Large intestine (tissue), 12 donors: ENCODE results near the gene SMPD4. TPM values are rescaled to one million over a fixed set of nuclear protein-coding genes. Genes with fewer than 3 reads are reported as not detected.
"Not testable (repeated sequence)": the region's sequence is repeated elsewhere in the genome, so short reads cannot be mapped to it uniquely, and the experiment has no call there.

ENCODE experiments used
- DNase-seq, 2 donors: peaks; one replicate each; pipeline versions ENCODE4 v3.0.0 to v3.0.0-alpha.2; 2013
- H3K27ac ChIP-seq: one replicate; pipeline ENCODE4 v1.5.1; 2013; ENCODE audit warnings: low read length
- H3K27me3 ChIP-seq: 2 replicates; pipeline ENCODE4 v1.6.1; 2013; ENCODE audit warnings: low read length; ENCODE audit not compliant: control insufficient read depth, insufficient read depth
- H3K36me3 ChIP-seq: 2 replicates; pipeline ENCODE4 v1.6.1; 2013; ENCODE audit warnings: low read length; ENCODE audit not compliant: control insufficient read depth, insufficient read depth
- H3K4me1 ChIP-seq: one replicate; pipeline ENCODE4 v1.6.1; 2013; ENCODE audit warnings: low read length; ENCODE audit not compliant: control insufficient read depth, insufficient read depth
- H3K4me3 ChIP-seq: one replicate; pipeline ENCODE4 v1.5.1; 2013; ENCODE audit warnings: low read length
- H3K9me3 ChIP-seq: one replicate; pipeline ENCODE4 v1.6.1; 2013; ENCODE audit warnings: mild to moderate bottlenecking, low read depth, low read length, moderate library complexity; ENCODE audit not compliant: control insufficient read depth
- WGBS: methylation state at CpG from one replicate; pipeline ENCODE4 v1.1.5; 2013; ENCODE audit warnings: low lambda C conversion rate; ENCODE audit not compliant: insufficient coverage; 5-methylcytosine and 5-hydroxymethylcytosine counted together
- long read RNA-seq, 11 donors: transcript quantifications; one replicate each; lab custom pipeline, GENCODE V29; 2026
- polyA plus RNA-seq: library from polyadenylated mRNA; unstranded; fragments of 120-200 nt; gene quantifications from one replicate; pipeline ENCODE4 v1.2.1, GENCODE V29; 2013

Gene SMPD4
- polyA plus RNA-seq: 50.1 TPM
- long read RNA-seq, donor 1, partial matches to known transcripts: 0 of 1 reads
- long read RNA-seq, donor 1, other reads (novel, unspliced or antisense): 0 of 1 reads
- long read RNA-seq, donor 2, full-length matches to known transcripts: 4 of 799 reads
- long read RNA-seq, donor 2, partial matches to known transcripts: 755 of 799 reads
- long read RNA-seq, donor 2, other reads (novel, unspliced or antisense): 40 of 799 reads
- long read RNA-seq, donor 3: 0 reads
- long read RNA-seq, donor 4: 0 reads
- long read RNA-seq, donor 5, full-length matches to known transcripts: 4 of 4 reads
- long read RNA-seq, donor 5, partial matches to known transcripts: 0 of 4 reads
- long read RNA-seq, donor 5, other reads (novel, unspliced or antisense): 0 of 4 reads
- long read RNA-seq, donor 6, full-length matches to known transcripts: 5 of 11 reads
- long read RNA-seq, donor 6, partial matches to known transcripts: 6 of 11 reads
- long read RNA-seq, donor 6, other reads (novel, unspliced or antisense): 0 of 11 reads
- long read RNA-seq, donor 7, full-length matches to known transcripts: 2 of 2 reads
- long read RNA-seq, donor 7, partial matches to known transcripts: 0 of 2 reads
- long read RNA-seq, donor 7, other reads (novel, unspliced or antisense): 0 of 2 reads
- long read RNA-seq, donor 8, partial matches to known transcripts: 657 of 699 reads
- long read RNA-seq, donor 8, other reads (novel, unspliced or antisense): 41 of 699 reads
- long read RNA-seq, donor 9, full-length matches to known transcripts: 1 of 1 reads
- long read RNA-seq, donor 9, partial matches to known transcripts: 0 of 1 reads
- long read RNA-seq, donor 9, other reads (novel, unspliced or antisense): 0 of 1 reads
- long read RNA-seq, donor 10, full-length matches to known transcripts: 4 of 497 reads
- long read RNA-seq, donor 10, partial matches to known transcripts: 35 of 497 reads
- long read RNA-seq, donor 10, other reads (novel, unspliced or antisense): 458 of 497 reads
- long read RNA-seq, donor 11, partial matches to known transcripts: 361 of 378 reads
- long read RNA-seq, donor 11, other reads (novel, unspliced or antisense): 16 of 378 reads

- H3K4me3 ChIP-seq: peak within 1 kb of the TSS; percentile 86
- peaks cover 20% of the 10 kb centered on the region for H3K4me1 ChIP-seq
- H3K9me3 ChIP-seq: no peaks in the 10 kb centered on the region
- H3K27me3 ChIP-seq: no peaks in the 10 kb centered on the region
- H3K36me3 ChIP-seq: peaks cover 4% of the 10 kb centered on the region
- no CpG with 5 or more reads among the region's 55 CpGs for WGBS
- DNase-seq: peak; percentile 97
- peak within 1 kb of the TSS; percentile 88 for H3K27ac ChIP-seq
Observed at GRCh38 chr2:130181325-130181879, at the start of gene SMPD4. Gene SMPD4 (minus strand): TSS chr2:130181602. CDS start chr2:130176592, 5,010 bp downstream.

- H3K36me3 ChIP-seq, H3K27ac ChIP-seq, DNase-seq, H3K27me3 ChIP-seq, H3K4me3 ChIP-seq, H3K4me1 ChIP-seq: not testable (repeated sequence)
- no CpG with 5 or more reads among the region's 15 CpGs for WGBS
- H3K9me3 ChIP-seq: peaks cover 32% of the 10 kb centered on the region
Observed at GRCh38 chr2:130230907-130231306, 49.5 kb upstream of the SMPD4 start.

- H3K9me3 ChIP-seq: peaks cover 32% of the 10 kb centered on the region
- H3K27ac ChIP-seq, H3K27me3 ChIP-seq, H3K4me3 ChIP-seq, DNase-seq, H3K36me3 ChIP-seq, H3K4me1 ChIP-seq: not testable (repeated sequence)
- no CpG with 5 or more reads among the region's 18 CpGs for WGBS
Observed at GRCh38 chr2:130230376-130230775, 49.0 kb upstream of the SMPD4 start.

GRCh38 chr2:130229161-130229510 lies 47.7 kb upstream of the SMPD4 start:
- H3K36me3 ChIP-seq, H3K27ac ChIP-seq, H3K27me3 ChIP-seq, H3K4me1 ChIP-seq: not testable (repeated sequence)
- Histone ChIP-seq H3K4me3 (peak overlapping the region; percentile 13), H3K9me3 (peaks cover 32% of the 10 kb centered on the region)
- peak in 1 of 2 donors; percentile 25 for DNase-seq
- no CpG with 5 or more reads among the region's 48 CpGs for WGBS

GRCh38 chr2:130228467-130229160 lies 47.2 kb upstream of the SMPD4 start:
- no CpG with 5 or more reads among the region's 69 CpGs for WGBS
- H3K36me3 ChIP-seq, DNase-seq, H3K4me3 ChIP-seq, H3K27ac ChIP-seq, H3K4me1 ChIP-seq, H3K27me3 ChIP-seq: not testable (repeated sequence)
- H3K9me3 ChIP-seq: peaks cover 32% of the 10 kb centered on the region

- WGBS: no CpG with 5 or more reads among the region's 21 CpGs
- not testable (repeated sequence) for H3K27me3 ChIP-seq, H3K27ac ChIP-seq, H3K4me1 ChIP-seq, DNase-seq, H3K36me3 ChIP-seq, H3K4me3 ChIP-seq
- H3K9me3 ChIP-seq: peaks cover 32% of the 10 kb centered on the region
Observed at GRCh38 chr2:130228005-130228404, 46.6 kb upstream of the SMPD4 start.

GRCh38 chr2:130222523-130222922 lies 41.1 kb upstream of the SMPD4 start:
- WGBS: no CpG with 5 or more reads among the region's 4 CpGs
- H3K9me3 ChIP-seq, DNase-seq, H3K4me3 ChIP-seq, H3K36me3 ChIP-seq, H3K27me3 ChIP-seq, H3K4me1 ChIP-seq, H3K27ac ChIP-seq: not testable (repeated sequence)

- H3K36me3 ChIP-seq, DNase-seq, H3K27ac ChIP-seq, H3K4me3 ChIP-seq, H3K4me1 ChIP-seq, H3K9me3 ChIP-seq, H3K27me3 ChIP-seq: not testable (repeated sequence)
- WGBS: no CpG with 5 or more reads among the region's 1 CpG
Observed at GRCh38 chr2:130220505-130220904, 39.1 kb upstream of the SMPD4 start.

GRCh38 chr2:130219147-130219546 lies 37.7 kb upstream of the SMPD4 start:
- not testable (repeated sequence) for DNase-seq, H3K4me1 ChIP-seq, H3K27ac ChIP-seq, H3K4me3 ChIP-seq, H3K9me3 ChIP-seq, H3K27me3 ChIP-seq, H3K36me3 ChIP-seq
- WGBS: no CpG with 5 or more reads among the region's 2 CpGs

GRCh38 chr2:130207051-130207450 lies 25.6 kb upstream of the SMPD4 start:
- DNase-seq, H3K4me3 ChIP-seq, H3K27ac ChIP-seq, H3K4me1 ChIP-seq, H3K9me3 ChIP-seq, H3K36me3 ChIP-seq, H3K27me3 ChIP-seq: not testable (repeated sequence)
- no CpG with 5 or more reads among the region's 13 CpGs for WGBS
